K562 (cell line): ENCODE data around the gene IGSF21. TPM values are rescaled to one million over a fixed set of nuclear protein-coding genes. Genes with fewer than 3 reads are reported as not detected.
A peak's percentile ranks its signal among the peaks of the same experiment; 100 is the strongest.

Source experiments
- ATF2 ChIP-seq: sonication (generic); formaldehyde crosslinking; IDR thresholded peaks from 2 replicates; pipeline ENCODE4 v1.8.1; 2022; ENCODE audit warnings: missing genetic modification reagents
- CBFA2T2 ChIP-seq: fragments of 450-650 bp; conservative IDR thresholded peaks from 2 replicates; pipeline ENCODE4 v1.6.1; 2017; ENCODE audit warnings: mild to moderate bottlenecking
- CHD4 ChIP-seq: fragments of 200-600 bp; sonication (generic); IDR thresholded peaks from 3 replicates; pipeline ENCODE4 v1.6.1; 2012; ENCODE audit warnings: low read depth, mild to moderate bottlenecking, mixed read lengths, low read length, inconsistent platforms; ENCODE audit not compliant: insufficient read depth, insufficient replicate concordance, poor library complexity, severe bottlenecking
- E2F4 ChIP-seq: sonication (generic); formaldehyde crosslinking; IDR thresholded peaks from 2 replicates; pipeline ENCODE4 v1.8.0; 2022; ENCODE audit warnings: mild to moderate bottlenecking, low read depth, missing genetic modification reagents
- EP300 ChIP-seq: IDR thresholded peaks from 2 replicates; pipeline ENCODE4 v1.6.1; 2012; ENCODE audit warnings: low read length, improper control_type of control experiment
- SMAD2 ChIP-seq: fragments of 150-350 bp; IDR thresholded peaks from 2 replicates; pipeline ENCODE4 v1.6.1; 2014; ENCODE audit warnings: low read depth, mild to moderate bottlenecking, low read length
- TCF3 ChIP-seq: sonication (generic); formaldehyde crosslinking; IDR thresholded peaks from 2 replicates; pipeline ENCODE4 v1.4.0; 2020; ENCODE audit warnings: mild to moderate bottlenecking, missing genetic modification reagents
- ZNF197 ChIP-seq: fragments of 200-800 bp; sonication (Bioruptor generic); IDR thresholded peaks from 2 replicates; pipeline ENCODE4 v1.6.1; 2016; ENCODE audit warnings: low read depth, missing genetic modification characterization, missing compliant biosample characterization
- ZNF444 ChIP-seq: fragments of 250-450 bp; sonication (Bioruptor Pico); IDR thresholded peaks from 2 replicates; pipeline ENCODE4 v1.4.0; 2020; ENCODE audit warnings: mild to moderate bottlenecking, moderate library complexity
- polyA plus RNA-seq, 8 experiments: library from polyadenylated mRNA; depleted of rRNA in 4 of 8; stranded (reverse) in 5 of 8; unstranded in 3 of 8; fragments of >200 nt; fragmentation: Nextera tagmentation in 2 of 8; fragmentation: Illumina TruSeq in 1 of 8; extraction: Ambion mirVana in 2 of 8; extraction: Trizol in 1 of 8; gene quantifications; 2 replicates each; pipeline versions ENCODE4 v1.2.1 to v1.2.3, GENCODE V29; 2011 to 2014; ENCODE audit warnings: inconsistent platforms in 1 of 8, missing spikeins in 1 of 8
- total RNA-seq, 7 experiments: library from RNA; depleted of rRNA in 6 of 7; stranded (reverse); fragments of >200 nt in 6 of 7; fragmentation: Illumina TruSeq in 2 of 7; extraction: Trizol in 2 of 7; gene quantifications; 2 replicates each; pipeline versions ENCODE4 v1.2.1 to v1.2.3, GENCODE V29; 2011 to 2021; ENCODE audit warnings: low replicate concordance in 1 of 7
- TF ChIP-seq, protein P1 (sequence below): fragments of 250-450 bp; sonication (Bioruptor Pico); IDR thresholded peaks from 2 replicates; pipeline ENCODE4 v1.6.1; 2021; ENCODE audit warnings: mild to moderate bottlenecking
- TF ChIP-seq, protein P2 (sequence below): sonication (generic); formaldehyde crosslinking; IDR thresholded peaks from 2 replicates; pipeline ENCODE4 v1.9.0; 2022; ENCODE audit warnings: mild to moderate bottlenecking, missing genetic modification reagents
- TF ChIP-seq, protein P3 (sequence below): fragments of 450-650 bp; formaldehyde crosslinking; IDR thresholded peaks from 2 replicates; pipeline ENCODE4 v1.4.0; 2020; ENCODE audit warnings: mild to moderate bottlenecking, moderate library complexity
- TF ChIP-seq, protein P4 (sequence below): sonication (generic); formaldehyde crosslinking; IDR thresholded peaks from 2 replicates; pipeline ENCODE4 v1.5.0; 2020; ENCODE audit warnings: missing genetic modification reagents

Gene IGSF21
- total and polyA plus RNA-seq, 9 of the 15 experiments (the other 6 are each of a cell fraction or from before 2014, with no cell fraction given) = not detected

- TF ChIP-seq E2F4 (no peak), SMAD2 (no peak), EP300 (no peak), TCF3 (CRISPR knock-in tag) (peak; percentile 51; the same call in 1 of the 2 replicates), ZNF444 (no peak), CHD4 (no peak), ATF2 (CRISPR knock-in tag) (no peak), CBFA2T2 (0 out of 2 replicates have a peak, but pooled peaks have one; percentile 23), ZNF197 (CRISPR knock-in tag) (no peak)
- TF ChIP-seq, protein P1, sequence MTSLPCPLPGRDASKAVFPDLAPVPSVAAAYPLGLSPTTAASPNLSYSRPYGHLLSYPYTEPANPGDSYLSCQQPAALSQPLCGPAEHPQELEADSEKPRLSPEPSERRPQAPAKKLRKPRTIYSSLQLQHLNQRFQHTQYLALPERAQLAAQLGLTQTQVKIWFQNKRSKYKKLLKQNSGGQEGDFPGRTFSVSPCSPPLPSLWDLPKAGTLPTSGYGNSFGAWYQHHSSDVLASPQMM (CRISPR knock-in tag) = no peak
- TF ChIP-seq, protein P2, sequence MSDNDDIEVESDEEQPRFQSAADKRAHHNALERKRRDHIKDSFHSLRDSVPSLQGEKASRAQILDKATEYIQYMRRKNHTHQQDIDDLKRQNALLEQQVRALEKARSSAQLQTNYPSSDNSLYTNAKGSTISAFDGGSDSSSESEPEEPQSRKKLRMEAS = no peak
- TF ChIP-seq, protein P3, sequence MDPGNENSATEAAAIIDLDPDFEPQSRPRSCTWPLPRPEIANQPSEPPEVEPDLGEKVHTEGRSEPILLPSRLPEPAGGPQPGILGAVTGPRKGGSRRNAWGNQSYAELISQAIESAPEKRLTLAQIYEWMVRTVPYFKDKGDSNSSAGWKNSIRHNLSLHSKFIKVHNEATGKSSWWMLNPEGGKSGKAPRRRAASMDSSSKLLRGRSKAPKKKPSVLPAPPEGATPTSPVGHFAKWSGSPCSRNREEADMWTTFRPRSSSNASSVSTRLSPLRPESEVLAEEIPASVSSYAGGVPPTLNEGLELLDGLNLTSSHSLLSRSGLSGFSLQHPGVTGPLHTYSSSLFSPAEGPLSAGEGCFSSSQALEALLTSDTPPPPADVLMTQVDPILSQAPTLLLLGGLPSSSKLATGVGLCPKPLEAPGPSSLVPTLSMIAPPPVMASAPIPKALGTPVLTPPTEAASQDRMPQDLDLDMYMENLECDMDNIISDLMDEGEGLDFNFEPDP (CRISPR knock-in tag) = no peak
- TF ChIP-seq, protein P4, sequence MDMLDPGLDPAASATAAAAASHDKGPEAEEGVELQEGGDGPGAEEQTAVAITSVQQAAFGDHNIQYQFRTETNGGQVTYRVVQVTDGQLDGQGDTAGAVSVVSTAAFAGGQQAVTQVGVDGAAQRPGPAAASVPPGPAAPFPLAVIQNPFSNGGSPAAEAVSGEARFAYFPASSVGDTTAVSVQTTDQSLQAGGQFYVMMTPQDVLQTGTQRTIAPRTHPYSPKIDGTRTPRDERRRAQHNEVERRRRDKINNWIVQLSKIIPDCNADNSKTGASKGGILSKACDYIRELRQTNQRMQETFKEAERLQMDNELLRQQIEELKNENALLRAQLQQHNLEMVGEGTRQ (CRISPR knock-in tag) = no peak
Observed at GRCh38 chr1:18288722-18289121, 181.1 kb downstream of the IGSF21 start (continued).
